GM18907 (cell line): Measurements from ENCODE around the gene S100A3.

Experiments used
- ATAC-seq: cut with Tn5 transposase; IDR thresholded peaks from one replicate; pipeline ENCODE4 v1.9.1; 2021; ENCODE audit warnings: mild to moderate bottlenecking, moderate library complexity; ENCODE audit not compliant: unreplicated experiment

S100A3 gene

DNA sequence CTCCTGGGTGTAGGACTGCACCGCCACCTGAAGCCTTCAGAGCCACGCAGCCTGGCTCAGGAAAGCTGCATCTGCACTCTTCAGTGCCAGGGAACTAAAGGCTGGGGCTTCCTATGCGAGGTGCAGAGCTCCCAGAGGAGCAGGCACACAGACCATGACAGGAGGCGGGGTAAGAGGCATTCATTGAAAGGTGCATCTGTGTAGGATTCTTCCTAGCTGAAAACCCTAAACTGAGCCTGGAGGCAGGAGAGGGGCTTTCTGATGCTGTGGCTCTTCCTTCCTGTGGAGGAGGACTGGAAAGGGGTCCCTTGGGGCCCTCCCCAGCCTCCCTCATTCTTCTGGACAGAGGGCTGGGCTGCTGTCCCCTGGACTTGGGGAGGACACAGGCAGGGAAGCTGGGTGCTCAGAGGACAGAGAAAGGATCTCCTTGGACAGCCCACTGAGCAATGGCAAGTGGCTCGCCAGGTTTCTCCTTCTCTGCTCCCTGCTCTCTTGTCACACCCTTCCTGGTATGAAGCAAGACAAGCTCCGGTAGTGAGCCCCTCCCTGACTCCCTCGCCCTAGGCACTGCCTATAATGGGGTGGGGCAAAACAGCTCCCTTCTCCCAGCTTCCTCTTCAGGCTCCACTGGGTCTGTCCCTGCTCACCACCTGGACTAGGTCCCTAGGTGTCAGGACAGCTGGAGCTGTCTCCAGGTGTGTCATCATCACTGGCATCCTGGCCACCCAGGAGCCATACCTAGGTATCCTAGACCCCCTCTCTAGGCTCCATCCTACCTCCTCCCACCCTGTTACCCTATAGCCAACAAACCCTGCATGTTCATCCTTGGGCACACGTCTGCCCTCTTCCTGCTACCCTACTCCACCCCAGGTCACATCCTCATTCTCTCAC, 33.3 kb downstream of the S100A3 start:
- no peak for ATAC-seq

DNA sequence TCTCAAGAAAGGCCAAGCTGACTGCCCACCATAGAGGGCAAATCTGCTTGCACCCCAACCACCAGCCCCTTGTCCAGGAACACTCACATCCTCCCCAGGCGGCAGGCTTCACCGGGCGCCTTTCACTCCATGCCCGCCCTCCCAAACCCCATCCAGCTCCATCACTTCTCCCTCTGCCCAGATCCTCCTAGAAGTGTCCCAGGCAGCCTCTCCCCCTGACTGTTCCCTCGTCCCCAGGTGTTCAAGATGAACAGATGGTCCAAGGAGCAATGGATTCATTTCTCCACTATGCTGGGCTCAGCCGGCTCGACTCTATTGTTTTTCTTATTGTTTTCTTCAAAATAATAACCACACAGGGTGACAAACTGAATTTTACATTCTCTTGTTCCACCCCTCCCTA, 35.4 kb downstream of the S100A3 start:
- no peak for ATAC-seq

DNA sequence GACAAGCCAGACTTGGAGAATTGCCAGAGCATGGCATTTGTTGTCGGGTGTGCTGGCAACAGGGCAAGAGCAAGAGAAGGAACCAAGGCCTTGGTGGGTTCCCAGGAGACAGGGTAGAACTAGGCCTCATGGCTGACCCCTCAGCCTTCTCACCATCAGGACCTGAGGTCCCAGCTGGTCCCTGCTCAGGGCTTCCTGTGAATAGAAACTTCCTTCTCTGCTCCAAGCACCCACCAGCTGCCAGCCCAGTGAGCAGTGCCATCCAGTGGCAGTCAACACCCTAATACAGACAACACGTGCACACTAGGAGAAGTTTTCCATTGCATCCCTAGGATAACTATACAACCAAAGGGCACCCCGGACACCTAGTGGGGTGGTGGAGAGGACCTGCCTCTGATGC, 36.0 kb downstream of the S100A3 start:
- no peak for ATAC-seq

DNA sequence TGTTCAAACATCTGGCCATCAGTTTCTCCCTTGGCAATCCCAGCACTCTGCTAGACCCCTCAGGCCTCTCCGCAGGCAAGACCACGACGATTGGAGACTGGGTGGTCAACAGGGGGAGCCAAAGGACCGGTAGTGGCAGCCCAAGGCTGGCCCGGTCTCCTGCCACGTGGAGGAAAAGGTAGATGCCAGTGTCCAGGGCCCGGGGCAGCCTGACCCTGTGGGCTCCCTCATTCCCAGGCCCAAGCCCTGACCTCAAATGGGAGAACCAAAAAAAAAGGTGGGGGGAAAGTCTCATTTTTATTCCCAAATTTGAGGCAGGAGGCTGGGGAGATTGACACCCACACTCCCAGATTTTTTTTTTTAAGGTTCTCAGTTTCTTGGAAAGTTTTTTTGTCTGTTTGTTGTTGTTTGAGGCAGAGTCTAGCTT, 38.1 kb downstream of the S100A3 start:
- no peak for ATAC-seq

DNA sequence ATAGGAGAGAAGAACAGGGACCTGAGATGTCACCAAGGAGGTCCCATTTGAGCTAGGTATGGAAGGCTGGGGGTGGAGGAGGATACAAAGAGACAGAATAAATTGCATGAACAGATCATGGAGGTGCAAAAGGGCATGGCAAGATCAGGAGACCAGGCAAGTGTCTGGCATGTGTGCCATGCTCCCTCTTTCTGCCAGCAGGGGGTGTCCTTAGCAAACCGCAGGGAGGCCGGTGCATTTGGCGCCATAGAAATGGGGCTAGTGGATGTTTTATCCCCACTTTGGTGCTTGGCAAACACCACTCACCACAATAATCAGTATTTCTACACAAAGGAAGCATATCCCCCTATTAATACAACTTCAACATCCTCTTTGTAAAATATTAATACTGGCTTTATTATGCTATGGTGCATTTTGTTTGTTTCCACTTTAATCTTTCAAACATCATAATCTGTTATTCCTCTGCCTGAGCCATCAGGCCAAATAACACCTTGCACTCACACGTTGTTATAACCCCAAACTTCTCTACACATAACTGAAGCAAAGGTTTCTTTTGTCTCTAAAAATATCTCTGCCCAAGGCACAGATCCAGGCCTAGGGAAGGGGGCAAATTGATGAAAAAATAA, 39.2 kb downstream of the S100A3 start:
- ATAC-seq = no peak

DNA sequence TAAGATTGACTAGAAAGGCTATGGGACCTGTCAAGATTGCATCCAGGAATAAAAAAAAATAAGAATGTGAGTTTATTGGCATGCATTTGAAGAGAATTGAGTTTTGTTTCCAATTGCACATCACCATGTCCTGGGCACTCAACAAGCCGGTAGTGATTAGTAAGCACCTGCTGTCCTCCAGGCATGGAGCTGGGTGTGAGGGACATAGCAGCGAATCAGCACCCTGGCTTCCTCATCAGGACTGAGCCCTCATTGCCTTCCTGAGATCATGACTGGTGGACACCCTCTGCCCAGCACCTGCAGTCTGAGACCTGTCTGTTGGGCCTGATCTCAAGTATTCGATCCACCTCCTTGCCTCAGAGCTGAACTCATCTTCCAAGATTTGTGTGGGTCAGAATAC, 40.0 kb downstream of the S100A3 start:
- ATAC-seq = no peak

DNA sequence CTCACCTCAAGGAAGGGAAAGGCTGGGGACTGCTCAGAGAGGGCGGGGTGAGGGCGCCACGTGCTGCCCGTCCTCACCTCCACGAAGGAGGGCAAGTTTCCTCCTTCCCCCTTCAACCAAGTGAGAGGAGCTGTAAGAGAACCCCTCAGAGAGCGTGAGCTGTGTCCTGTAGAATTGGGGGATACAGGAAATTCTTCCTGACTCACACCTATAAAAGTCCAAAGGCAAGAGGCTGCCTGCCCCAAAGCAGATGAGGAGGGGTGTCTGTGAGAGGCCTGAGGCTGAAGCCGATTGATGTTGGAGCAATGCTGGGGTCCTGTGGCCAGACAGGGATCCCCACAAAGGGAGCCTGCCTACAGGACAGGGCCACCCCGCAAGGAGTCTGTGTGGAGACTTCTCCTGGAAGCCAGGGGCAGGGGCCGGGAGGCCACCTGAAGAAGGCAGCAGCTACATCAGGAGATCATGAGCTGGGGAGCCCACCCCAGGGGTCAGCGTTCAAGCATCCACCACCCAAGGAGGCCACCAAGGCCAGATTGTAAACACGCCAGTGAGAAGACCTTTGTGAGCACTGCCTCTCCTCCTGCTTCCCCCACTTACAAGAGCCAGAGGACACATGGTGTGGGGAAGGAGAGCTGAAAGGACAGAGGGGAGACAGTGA, 41.0 kb downstream of the S100A3 start:
- ATAC-seq = no peak

DNA sequence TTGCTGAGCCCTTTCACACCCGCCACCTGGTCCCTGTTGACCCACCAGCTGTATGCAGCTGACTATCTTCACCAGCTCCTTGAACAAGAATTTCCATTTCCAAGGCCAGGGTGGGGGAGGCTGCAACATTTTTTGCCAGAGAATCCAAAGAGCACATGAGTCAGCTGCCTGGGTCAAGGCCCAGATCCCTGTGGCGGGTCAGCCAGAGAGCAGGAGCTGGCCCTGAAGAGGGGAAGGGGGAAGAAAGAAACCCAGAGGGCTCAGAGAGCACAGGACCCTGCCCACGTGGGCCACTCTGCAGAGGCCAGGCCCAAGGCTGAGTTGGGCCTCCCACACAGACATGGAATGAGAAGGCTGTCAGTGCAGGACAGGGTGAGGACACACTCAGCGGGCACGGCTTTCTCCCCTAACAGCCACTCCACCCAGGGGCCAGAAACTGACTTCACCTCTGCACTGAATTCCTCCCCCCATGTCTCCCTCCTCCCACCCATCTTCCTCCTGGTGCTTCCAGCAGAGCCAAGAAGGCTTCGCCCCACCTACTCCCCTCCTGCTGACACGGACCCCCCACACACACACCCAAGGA, 42.1 kb downstream of the S100A3 start:
- no peak for ATAC-seq

DNA sequence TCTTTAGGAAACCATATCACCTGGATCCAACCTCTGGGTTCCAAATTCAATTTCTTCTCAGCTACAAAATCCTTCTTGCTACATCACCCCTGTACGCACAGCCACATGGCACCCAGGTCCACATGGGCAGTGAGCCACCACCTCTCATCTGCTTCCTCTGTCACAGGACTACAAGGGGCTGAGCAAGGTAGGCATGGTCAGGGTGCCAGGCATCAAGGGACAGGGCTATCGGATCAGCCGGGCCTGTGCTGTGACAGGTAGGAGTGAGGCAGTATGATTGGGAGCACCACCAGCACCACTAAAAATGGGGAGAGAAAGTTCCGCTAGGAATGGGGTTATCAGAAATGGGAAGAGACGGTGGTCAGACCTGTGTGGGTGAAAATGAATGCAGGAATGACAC, 42.7 kb downstream of the S100A3 start:
- ATAC-seq = no peak

DNA sequence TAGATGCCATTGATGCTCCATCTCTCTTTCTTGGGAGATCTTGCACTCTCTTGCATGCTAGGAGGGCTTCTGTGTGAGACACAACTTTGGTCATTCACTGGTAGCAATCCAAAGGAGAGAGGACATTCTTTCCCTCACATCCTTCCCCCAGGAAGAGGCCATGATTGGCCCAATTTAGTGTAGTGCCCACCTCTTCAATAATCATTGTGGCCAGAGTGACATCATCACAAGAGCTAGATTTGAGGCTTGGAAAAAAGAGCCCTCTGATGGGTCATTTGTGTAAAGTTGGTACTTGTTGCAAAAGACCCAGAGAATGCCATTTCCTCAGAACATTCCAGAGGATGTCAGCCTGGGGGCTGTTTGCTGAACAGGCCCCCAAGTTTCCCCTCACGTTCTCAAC, 43.5 kb downstream of the S100A3 start:
- no peak for ATAC-seq

DNA sequence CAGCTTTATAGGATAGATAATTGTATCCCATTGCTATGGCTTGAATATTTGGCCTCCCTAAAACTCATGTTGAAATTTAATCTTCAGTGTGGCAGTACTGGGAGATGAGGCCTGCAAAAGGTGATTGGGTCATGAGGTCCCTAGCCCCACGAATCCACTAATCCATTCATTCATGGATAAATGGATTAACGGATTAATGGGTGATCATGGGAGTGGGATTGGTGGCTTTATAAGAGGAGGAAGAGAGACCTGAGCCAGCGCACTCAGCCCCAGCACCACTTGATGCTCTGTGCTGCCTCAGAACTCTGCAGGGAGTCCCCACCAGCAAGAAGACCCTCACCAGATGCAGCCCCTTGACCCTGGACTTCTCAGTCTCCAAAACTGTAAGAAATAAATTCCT, 45.3 kb downstream of the S100A3 start:
- no peak for ATAC-seq

DNA sequence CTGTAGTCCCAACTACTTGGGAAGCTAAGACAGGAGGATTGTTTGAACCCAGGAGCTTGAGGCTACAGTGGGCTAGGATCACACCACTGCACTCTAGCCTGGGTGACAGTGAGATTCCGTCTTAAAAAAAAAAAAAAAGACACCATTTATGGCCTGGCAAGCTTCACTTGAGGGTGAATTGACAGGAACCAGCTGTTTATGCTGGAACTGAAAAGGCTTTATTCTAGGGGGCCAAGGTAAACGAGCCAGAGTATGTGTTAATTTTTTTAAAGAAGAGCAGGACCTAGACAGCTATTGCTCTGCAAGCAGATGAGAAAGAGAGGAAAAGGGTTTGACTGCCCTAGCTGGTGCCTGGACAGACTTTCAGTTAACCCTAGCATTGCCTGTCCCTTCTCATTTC, 50.3 kb downstream of the S100A3 start:
- ATAC-seq = no peak
